Liver (tissue), 10 donors: ENCODE results near the gene CCDC121. TPM values are rescaled to one million over a fixed set of nuclear protein-coding genes. Genes with fewer than 3 reads are reported as not detected.

Source experiments
- DNase-seq: peaks from one replicate; pipeline ENCODE4 v3.0.0-alpha.2; 2017; ENCODE audit warnings: low spot score
- H3K27ac ChIP-seq, 2 donors: one replicate each; pipeline ENCODE4 v1.7.0; 2013; ENCODE audit warnings: inconsistent platforms in 2 of 2, low read length in 2 of 2, control low read depth in 1 of 2, low read depth in 1 of 2, mild to moderate bottlenecking in 1 of 2
- H3K27me3 ChIP-seq, 4 donors: one replicate each; pipeline versions ENCODE4 v1.6.1 to v1.7.0; 2013; ENCODE audit warnings: low read length in 3 of 4, inconsistent platforms in 1 of 4, mild to moderate bottlenecking in 1 of 4, moderate library complexity in 1 of 4; ENCODE audit not compliant: control insufficient read depth in 4 of 4, insufficient read depth in 4 of 4
- H3K36me3 ChIP-seq, 4 donors: one replicate each; pipeline versions ENCODE4 v1.6.1 to v1.7.0; 2013; ENCODE audit warnings: low read length in 3 of 4, mild to moderate bottlenecking in 3 of 4, low read depth in 1 of 4, moderate library complexity in 1 of 4; ENCODE audit not compliant: control insufficient read depth in 4 of 4, insufficient read depth in 3 of 4
- H3K4me1 ChIP-seq, 4 donors: one replicate each; pipeline versions ENCODE4 v1.6.1 to v1.7.0; 2013; ENCODE audit warnings: low read length in 3 of 4, mild to moderate bottlenecking in 3 of 4, moderate library complexity in 1 of 4; ENCODE audit not compliant: control insufficient read depth in 4 of 4, insufficient read depth in 4 of 4
- H3K4me3 ChIP-seq, 3 donors: one replicate each; pipeline versions ENCODE4 v1.6.1 to v1.7.0; 2013; ENCODE audit warnings: low read length in 3 of 3, control low read depth in 1 of 3, low read depth in 1 of 3, mild to moderate bottlenecking in 1 of 3
- H3K9ac ChIP-seq, 2 donors: one replicate each; pipeline ENCODE4 v1.7.0; 2013; ENCODE audit warnings: low read length in 2 of 2, mild to moderate bottlenecking in 2 of 2, moderate library complexity in 2 of 2, control low read depth in 1 of 2, low read depth in 1 of 2
- H3K9me3 ChIP-seq, 4 donors: one replicate each; pipeline versions ENCODE4 v1.6.1 to v1.7.0; 2013; ENCODE audit warnings: low read length in 3 of 4; ENCODE audit not compliant: control insufficient read depth in 4 of 4
- HNF4A ChIP-seq, 2 donors: conservative IDR thresholded peaks; 2 replicates each; pipeline ENCODE4 v1.6.1; 2016; ENCODE audit warnings: antibody characterized with exemption in 2 of 2, mild to moderate bottlenecking in 2 of 2
- WGBS: extraction: QIAGEN DNeasy Blood & Tissue Kit; methylation state at CpG from one replicate; pipeline ENCODE4 v1.1.7; 2013; 5-methylcytosine and 5-hydroxymethylcytosine counted together
- polyA plus RNA-seq, 2 donors: library from polyadenylated mRNA; stranded (reverse) in 1 of 2; unstranded in 1 of 2; fragments of 200-250 nt in 1 of 2; fragments of >200 nt in 1 of 2; fragmentation: Nextera tagmentation in 1 of 2; extraction: Ambion mirVana in 1 of 2; gene quantifications; one replicate each; pipeline versions ENCODE4 v1.2.1 to v1.2.3, GENCODE V29; 2013 to 2015
- small RNA-seq: library from RNA; depleted of rRNA; stranded (forward); fragments of <200 nt; gene quantifications from one replicate; pipeline ENCODE3, GENCODE V24; 2014
- total RNA-seq, 2 donors: library from RNA; depleted of rRNA; stranded (reverse); fragments of >200 nt; gene quantifications; one replicate each; pipeline ENCODE4 v1.2.3, GENCODE V29; 2014
- TF ChIP-seq, protein P1 (sequence below): fragments of 150-350 bp; IDR thresholded peaks from 2 replicates; pipeline ENCODE4 v1.5.1; 2017; ENCODE audit warnings: improper control_type of control experiment, low read depth, low read length; ENCODE audit not compliant: missing input control
- donor health status: healthy.
- donor health status: healthy.
- donor health status: healthy.
- donor health status: healthy.
- donor health status: healthy.

Gene CCDC121
- total and polyA plus RNA-seq, 4 donors: 0.97 to 2.5 (median 1.4) TPM

GRCh38 chr2:27581417-27582128, 47.2 kb downstream of the CCDC121 start:
- Histone ChIP-seq H3K27me3 (no peaks in the 10 kb centered on the region), H3K4me1 (peaks cover 5 to 20% (median 9%) of the 10 kb centered on the region in 4 donors), H3K9ac (no peak overlapping the region), H3K27ac (no peak overlapping the region), H3K36me3 (no peaks in the 10 kb centered on the region), H3K9me3 (peaks cover 10 to 31% (median 25%) of the 10 kb centered on the region in 4 donors), H3K4me3 (no peak overlapping the region)
- DNase-seq: no peak
- TF ChIP-seq HNF4A (conservative IDR thresholded peaks at IDR 0.05): no peak
- TF ChIP-seq, protein P1, sequence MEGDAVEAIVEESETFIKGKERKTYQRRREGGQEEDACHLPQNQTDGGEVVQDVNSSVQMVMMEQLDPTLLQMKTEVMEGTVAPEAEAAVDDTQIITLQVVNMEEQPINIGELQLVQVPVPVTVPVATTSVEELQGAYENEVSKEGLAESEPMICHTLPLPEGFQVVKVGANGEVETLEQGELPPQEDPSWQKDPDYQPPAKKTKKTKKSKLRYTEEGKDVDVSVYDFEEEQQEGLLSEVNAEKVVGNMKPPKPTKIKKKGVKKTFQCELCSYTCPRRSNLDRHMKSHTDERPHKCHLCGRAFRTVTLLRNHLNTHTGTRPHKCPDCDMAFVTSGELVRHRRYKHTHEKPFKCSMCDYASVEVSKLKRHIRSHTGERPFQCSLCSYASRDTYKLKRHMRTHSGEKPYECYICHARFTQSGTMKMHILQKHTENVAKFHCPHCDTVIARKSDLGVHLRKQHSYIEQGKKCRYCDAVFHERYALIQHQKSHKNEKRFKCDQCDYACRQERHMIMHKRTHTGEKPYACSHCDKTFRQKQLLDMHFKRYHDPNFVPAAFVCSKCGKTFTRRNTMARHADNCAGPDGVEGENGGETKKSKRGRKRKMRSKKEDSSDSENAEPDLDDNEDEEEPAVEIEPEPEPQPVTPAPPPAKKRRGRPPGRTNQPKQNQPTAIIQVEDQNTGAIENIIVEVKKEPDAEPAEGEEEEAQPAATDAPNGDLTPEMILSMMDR: no peak
- 97% methylated on average over 19 of the region's 19 CpGs for WGBS

Small RNAs within 50 kb of the gene (small RNA-seq; reads per million reads assigned to genes)
- not detected for gene RF00340

Other genes starting within 250 kb of the CCDC121 start
- gene ZNF513, start 248.3 kb downstream of the CCDC121 start, total RNA-seq: 1 to 10 TPM; 7.9 to 9.3 TPM
- gene ZNF513, start 248.3 kb downstream of the CCDC121 start, polyA plus RNA-seq: 10 to 100 TPM in 1 of 2 donors, 1 to 10 TPM in 1; 2.9 to 11.2 TPM
- 10 to 100 TPM; 28.9 to 45.5 TPM for gene PPM1G, start 219.4 kb downstream of the CCDC121 start, total RNA-seq
- gene PPM1G, start 219.4 kb downstream of the CCDC121 start, polyA plus RNA-seq: 10 to 100 TPM; 26.4 to 37.3 TPM
- 10 to 100 TPM; 51.5 to 56.9 TPM for gene NRBP1, start 200.4 kb downstream of the CCDC121 start, total RNA-seq
- 10 to 100 TPM; 34.3 to 40.5 TPM for gene NRBP1, start 200.4 kb downstream of the CCDC121 start, polyA plus RNA-seq
- gene KRTCAP3, start 186.6 kb downstream of the CCDC121 start, total RNA-seq: 1 to 10 TPM; 1.8 to 2.8 TPM
- gene KRTCAP3, start 186.6 kb downstream of the CCDC121 start, polyA plus RNA-seq: 10 to 100 TPM in 1 of 2 donors, 1 to 10 TPM in 1; 6.7 to 12.7 TPM
- gene IFT172, start 139.3 kb downstream of the CCDC121 start, total RNA-seq: 1 to 10 TPM; 9.7 to 9.8 TPM
- 1 to 10 TPM; 2.6 to 2.9 TPM for gene IFT172, start 139.3 kb downstream of the CCDC121 start, polyA plus RNA-seq
- gene FNDC4, start 133.8 kb downstream of the CCDC121 start, total RNA-seq: 10 to 100 TPM; 11.4 to 51.0 TPM
- gene FNDC4, start 133.8 kb downstream of the CCDC121 start, polyA plus RNA-seq: 100 to 1,000 TPM in 1 of 2 donors, 10 to 100 TPM in 1; 32.6 to 165 TPM
- 100 to 1,000 TPM in 1 of 2 donors, 1 to 10 TPM in 1; 9.6 to 173 TPM for gene GCKR, start 132.2 kb downstream of the CCDC121 start, total RNA-seq
- 10 to 100 TPM; 71.0 to 87.8 TPM for gene GCKR, start 132.2 kb downstream of the CCDC121 start, polyA plus RNA-seq
- 10 to 100 TPM in 1 of 2 donors, 1 to 10 TPM in 1; 8.1 to 13.0 TPM for gene ZNF512, start 46.0 kb downstream of the CCDC121 start, total RNA-seq
- 1 to 10 TPM; 3.3 to 6.2 TPM for gene ZNF512, start 46.0 kb downstream of the CCDC121 start, polyA plus RNA-seq
- gene GPN1, start within 50 bp of the CCDC121 start, total RNA-seq: 10 to 100 TPM; 12.6 to 17.2 TPM
- 10 to 100 TPM; 10.7 to 12.2 TPM for gene GPN1, start within 50 bp of the CCDC121 start, polyA plus RNA-seq
- gene SUPT7L, start 34.6 kb upstream of the CCDC121 start, total RNA-seq: 10 to 100 TPM; 12.3 to 14.6 TPM
- gene SUPT7L, start 34.6 kb upstream of the CCDC121 start, polyA plus RNA-seq: 10 to 100 TPM in 1 of 2 donors, 1 to 10 TPM in 1; 9.6 to 10.7 TPM
- 10 to 100 TPM; 10.6 to 12.3 TPM for gene SLC4A1AP, start 34.9 kb upstream of the CCDC121 start, total RNA-seq
- 1 to 10 TPM; 7.2 to 8.5 TPM for gene SLC4A1AP, start 34.9 kb upstream of the CCDC121 start, polyA plus RNA-seq
- gene MRPL33, start 142.7 kb upstream of the CCDC121 start, total RNA-seq: 10 to 100 TPM; 31.2 to 35.7 TPM
- gene MRPL33, start 142.7 kb upstream of the CCDC121 start, polyA plus RNA-seq: 100 to 1,000 TPM in 1 of 2 donors, 10 to 100 TPM in 1; 46.2 to 130 TPM